ENCODE results near the gene FAM32A.

- TF ChIP-seq POLR2AphosphoS5 (IDR thresholded peaks at IDR 0.05) (no peak), CTCF (IDR thresholded peaks at IDR 0.05) (no peak), EP300 (IDR thresholded peaks at IDR 0.05) (no peak)
These were observed 41.0 kb upstream of the FAM32A start for GRCh38 chr19:16144216-16144581.

Data from upper lobe of left lung (tissue), 4 donors.